Right kidney (tissue), 1 donor: Measurements from ENCODE around the gene CYTH4.

Experiments
- DNase-seq: peaks from one replicate; pipeline ENCODE4 v3.0.0-alpha.2; 2016

Gene CYTH4

DNA sequence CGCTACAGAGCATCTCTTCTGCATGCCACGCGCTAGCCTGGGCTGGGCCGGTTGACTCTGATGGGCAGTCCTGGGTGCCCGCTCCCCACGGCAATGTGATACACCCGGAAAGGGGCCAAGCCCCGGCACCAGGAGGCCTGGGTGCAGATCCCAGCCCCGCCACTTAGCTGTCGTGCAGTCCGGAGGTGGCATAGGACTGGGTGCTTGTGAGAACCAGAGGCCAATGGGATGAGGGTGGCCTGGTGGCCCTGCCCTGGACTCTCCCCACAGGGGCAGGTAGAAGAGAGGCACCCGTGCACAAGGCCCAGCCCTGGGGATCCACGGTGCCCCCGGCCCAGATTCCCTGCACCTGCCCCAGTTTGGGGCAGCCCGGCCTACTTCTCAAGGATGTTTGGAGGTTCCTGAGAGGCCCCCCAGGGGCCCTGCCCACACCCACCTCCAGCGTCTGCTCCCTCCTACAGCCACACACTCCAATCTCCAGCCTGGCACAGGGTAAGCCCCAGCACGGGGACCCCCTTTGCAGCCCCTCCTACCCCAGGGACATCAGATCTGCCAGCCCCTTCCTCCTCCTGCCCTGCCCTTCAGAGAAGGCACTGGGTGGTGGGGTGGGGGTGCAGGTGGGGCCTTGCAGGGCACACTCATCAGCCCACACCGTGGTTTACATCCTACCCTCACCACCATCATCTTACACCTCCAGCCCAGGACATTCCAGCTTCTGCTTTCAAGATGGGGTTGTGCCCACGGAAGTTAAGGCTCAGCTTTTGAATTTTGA, 66.9 kb downstream of the CYTH4 start:
- no peak for DNase-seq

DNA sequence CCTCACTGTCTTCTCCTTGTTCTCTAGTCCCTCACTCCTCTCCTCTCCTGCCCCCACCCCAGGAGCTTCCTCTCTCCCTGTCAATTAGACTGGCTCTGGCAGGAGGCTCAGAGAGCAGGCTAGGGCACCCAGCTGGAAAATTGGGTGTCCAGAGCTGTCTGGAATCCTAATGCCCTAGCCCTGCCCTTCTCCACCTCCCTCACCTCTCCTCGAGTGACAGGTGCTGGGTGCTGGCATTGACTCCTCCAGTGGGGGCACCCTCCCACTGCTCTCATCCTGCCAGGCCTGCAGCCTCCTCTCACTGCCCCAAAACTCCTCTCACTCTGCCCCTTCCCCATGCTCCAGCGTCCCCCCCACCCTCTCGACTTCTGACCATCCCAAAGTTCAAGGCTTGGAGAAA, 68.9 kb downstream of the CYTH4 start:
- no peak for DNase-seq

GRCh38 chr22:37352481-37352880, 70.2 kb downstream of the CYTH4 start:
- DNase-seq: no peak

DNA sequence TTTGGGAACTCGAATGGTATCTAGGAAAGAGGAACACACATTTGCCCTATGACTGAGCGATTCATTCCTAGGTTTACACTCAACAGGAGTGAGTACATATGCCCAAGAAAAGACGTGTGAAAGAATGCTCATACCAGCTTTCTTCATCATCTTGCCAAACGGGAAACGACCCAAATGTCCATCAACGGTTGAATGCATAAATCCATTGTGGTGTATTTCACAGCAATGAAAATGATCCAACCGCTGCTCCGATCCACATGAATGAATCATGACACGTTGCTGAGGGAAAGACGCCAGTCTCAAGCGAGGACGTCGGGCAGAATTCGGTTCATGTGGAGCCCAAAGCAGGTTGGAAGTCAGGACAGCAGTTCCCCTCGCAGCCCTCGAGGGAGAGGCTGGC, 71.5 kb downstream of the CYTH4 start:
- DNase-seq: no peak

GRCh38 chr22:37354261-37354660, 72.0 kb downstream of the CYTH4 start:
- no peak for DNase-seq

- DNase-seq: no peak
Measured at GRCh38 chr22:37354670-37355069, 72.4 kb downstream of the CYTH4 start.

DNA sequence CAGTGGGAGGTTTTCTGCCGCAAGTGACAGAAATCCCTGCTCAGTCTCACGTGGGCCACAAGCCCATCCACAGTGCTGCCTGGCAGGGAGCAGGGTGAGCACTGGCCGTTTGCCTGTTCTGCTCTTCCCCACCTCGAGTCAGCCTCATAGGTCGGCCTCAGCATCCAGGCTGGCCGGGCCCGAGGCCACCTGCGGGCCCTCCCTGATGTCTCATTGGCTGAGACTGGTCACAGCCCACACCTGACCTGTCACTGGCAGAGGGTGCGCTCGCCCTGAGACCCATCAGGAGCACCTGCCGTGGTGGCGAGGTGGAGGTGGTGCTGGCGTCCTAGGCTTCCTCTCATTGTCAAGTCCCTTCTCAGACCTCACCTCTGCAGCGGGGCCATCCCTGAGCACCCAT, 72.9 kb downstream of the CYTH4 start:
- DNase-seq: no peak

GRCh38 chr22:37356922-37357321, 74.6 kb downstream of the CYTH4 start:
- DNase-seq: no peak

DNA sequence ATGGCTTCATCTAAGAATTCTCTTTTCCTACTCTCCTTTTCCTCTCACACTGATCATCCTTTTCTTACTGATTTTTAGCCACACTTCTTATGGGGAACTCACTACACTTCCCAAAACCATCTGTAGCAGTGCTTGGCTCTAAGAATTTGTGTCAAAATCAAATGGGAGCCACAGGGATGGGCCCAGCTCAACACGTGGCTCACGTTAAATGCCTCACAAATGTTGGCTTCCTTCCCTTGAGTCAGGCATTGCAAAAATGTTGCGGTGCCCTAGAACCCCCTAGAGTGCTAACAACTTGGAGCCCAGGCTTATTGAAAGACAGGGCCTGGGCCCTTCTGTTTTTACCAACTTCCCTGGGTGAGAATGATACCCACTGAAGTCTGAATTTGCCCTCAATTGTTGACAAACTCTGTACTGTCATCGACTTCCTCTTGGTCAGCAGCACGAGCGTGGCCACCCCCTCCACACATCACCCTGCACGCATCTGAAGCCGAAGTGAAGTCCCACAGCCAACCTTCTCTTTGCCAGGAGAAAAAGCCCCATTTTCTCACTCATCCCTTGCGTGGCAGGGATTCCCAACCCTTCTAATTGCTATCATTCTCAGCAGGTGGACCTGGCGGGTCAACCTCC, 75.3 kb downstream of the CYTH4 start:
- no peak for DNase-seq

DNA sequence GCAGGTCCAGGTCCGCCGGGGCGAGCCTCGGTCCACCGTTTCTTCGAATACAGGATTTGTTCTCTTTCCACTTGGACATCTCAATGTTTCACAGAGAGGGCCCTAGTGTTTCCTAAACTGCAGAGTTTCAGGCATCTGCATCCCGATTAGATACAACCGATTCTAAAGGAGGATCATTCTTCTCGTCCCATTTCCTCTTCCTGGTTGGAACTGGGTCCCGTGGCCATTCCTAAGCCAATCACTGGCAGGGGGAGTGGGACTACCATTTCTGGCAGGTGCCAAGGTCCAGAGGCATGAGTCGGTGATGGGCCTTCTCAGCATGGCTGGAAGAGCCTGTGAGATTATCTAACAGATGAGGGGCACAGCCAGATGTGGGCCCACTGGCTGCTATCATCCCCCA, 76.1 kb downstream of the CYTH4 start:
- DNase-seq: no peak

DNA sequence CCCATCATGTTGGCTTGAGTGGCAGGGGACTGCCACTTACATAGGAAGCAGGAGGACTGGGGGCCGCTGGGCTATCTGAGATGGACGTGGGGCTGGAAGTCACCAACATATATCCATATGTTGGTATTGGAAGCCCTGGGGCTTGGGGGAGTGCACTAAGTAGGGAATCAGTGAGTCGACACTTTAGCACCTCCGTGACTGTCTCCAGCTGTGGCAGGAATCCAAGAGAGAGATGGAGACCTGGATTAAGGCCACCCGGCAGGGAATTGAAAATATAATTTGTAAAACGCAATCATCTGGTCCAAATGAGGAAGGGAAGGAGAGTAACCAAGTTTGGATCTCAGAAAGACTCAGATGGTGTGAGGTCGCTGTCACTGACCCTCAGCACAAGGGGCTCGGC, 76.6 kb downstream of the CYTH4 start:
- DNase-seq: no peak

GRCh38 chr22:37362621-37363020, 80.3 kb downstream of the CYTH4 start:
- no peak for DNase-seq

DNA sequence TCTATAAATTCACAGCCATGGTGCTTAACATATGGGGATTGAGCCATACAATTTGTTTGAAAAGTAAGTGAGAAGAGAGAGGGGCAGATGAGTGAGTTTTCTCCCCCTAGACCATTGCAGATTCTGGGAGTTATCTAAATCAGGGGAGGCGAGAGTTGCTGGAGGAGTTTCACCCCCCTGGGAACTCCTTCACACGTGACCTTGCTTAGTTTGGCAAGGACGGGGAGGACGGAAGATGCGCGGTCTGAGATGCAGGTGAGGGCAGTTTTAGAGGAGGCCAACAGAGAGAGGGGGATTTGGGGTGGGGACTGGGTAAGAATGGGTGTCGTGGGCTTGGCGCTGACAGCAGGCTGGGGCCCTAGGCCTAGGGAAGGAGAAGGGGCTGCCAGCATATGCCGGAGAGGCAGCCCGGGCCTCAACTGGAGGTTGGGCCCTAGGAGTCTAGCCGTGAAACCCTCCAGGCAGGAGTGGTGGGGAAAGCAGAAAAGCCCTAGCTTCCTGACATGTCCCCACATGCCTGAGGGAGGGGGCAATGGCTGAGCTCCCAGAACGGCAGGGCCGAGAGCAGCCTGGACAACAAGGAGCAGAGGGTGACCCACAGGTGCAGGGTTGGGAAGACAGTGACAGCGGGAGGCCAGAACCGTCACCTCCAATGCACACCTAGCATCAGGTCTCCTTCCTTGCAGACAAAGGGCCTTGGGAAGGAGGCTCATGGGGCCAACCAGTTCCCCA, 81.1 kb downstream of the CYTH4 start:
- DNase-seq: no peak
